Heart right ventricle (tissue), 16 donors: ENCODE measurements around the gene INPP5D. TPM values are rescaled to one million over a fixed set of nuclear protein-coding genes. Genes with fewer than 3 reads are reported as not detected.

Source experiments
- ATAC-seq, 8 donors: fragments of 200-7000 bp; cut with Tn5 transposase; one replicate each; pipeline ENCODE4 v1.9.1; 2020; ENCODE audit warnings: mild to moderate bottlenecking in 8 of 8, moderate library complexity in 8 of 8, moderate number of reproducible peaks in 1 of 8
- DNase-seq, 2 donors: peaks; one replicate each; pipeline ENCODE4 v3.0.0-alpha.2; 2020
- H3K27ac ChIP-seq, 10 donors: fragments of 200-600 bp; sonication (generic) in 2 of 10; one replicate each; pipeline versions ENCODE4 v1.5.0 to v1.8.0; 2020 to 2022; ENCODE audit warnings: mild to moderate bottlenecking in 3 of 10
- H3K27me3 ChIP-seq, 7 donors: fragments of 200-600 bp; one replicate each; pipeline ENCODE4 v1.8.0; 2021 to 2022; ENCODE audit warnings: mild to moderate bottlenecking in 2 of 7
- H3K36me3 ChIP-seq, 9 donors: fragments of 200-600 bp; sonication (generic) in 1 of 9; one replicate each; pipeline versions ENCODE4 v1.5.0 to v1.8.0; 2020 to 2022; ENCODE audit warnings: mild to moderate bottlenecking in 2 of 9
- H3K4me1 ChIP-seq, 9 donors: fragments of 200-600 bp; sonication (generic) in 1 of 9; one replicate each; pipeline versions ENCODE4 v1.5.0 to v1.8.0; 2020 to 2022; ENCODE audit warnings: mild to moderate bottlenecking in 4 of 9
- H3K4me3 ChIP-seq, 10 donors: fragments of 200-600 bp; sonication (generic) in 2 of 10; one replicate each; pipeline versions ENCODE4 v1.5.0 to v1.8.0; 2020 to 2022; ENCODE audit warnings: mild to moderate bottlenecking in 7 of 10, moderate library complexity in 2 of 10
- H3K9me3 ChIP-seq, 11 donors: fragments of 200-600 bp in 10 of 11; sonication (generic) in 2 of 11; one replicate each; pipeline versions ENCODE4 v1.5.0 to v1.8.0; 2013 to 2022; ENCODE audit warnings: mild to moderate bottlenecking in 2 of 11, control low read depth in 1 of 11, moderate library complexity in 1 of 11
- CTCF ChIP-seq, 9 donors: fragments of 200-600 bp; sonication (generic) in 2 of 9; IDR thresholded peaks; one replicate each; pipeline versions ENCODE4 v1.5.0 to v1.8.0; 2021 to 2022; ENCODE audit warnings: antibody characterized with exemption in 9 of 9, mild to moderate bottlenecking in 5 of 9, moderate library complexity in 1 of 9
- WGBS, 2 donors: extraction: QIAGEN DNeasy Blood & Tissue Kit; methylation state at CpG; one replicate each; pipeline ENCODE4 v1.1.7; 2013; ENCODE audit warnings: inconsistent platforms in 1 of 2; 5-methylcytosine and 5-hydroxymethylcytosine counted together
- intact Hi-C, 10 donors: fragments of 100-400 bp; cut with DNase I; formaldehyde crosslinking; loops; one replicate each; pipeline versions ENCODE4 v1.11.1 to v1.14.2; 2022
- polyA plus RNA-seq, 2 donors: library from polyadenylated mRNA; stranded (reverse); fragments of 200-250 nt; gene quantifications; one replicate each; pipeline ENCODE4 v1.2.3, GENCODE V29; 2013
- total RNA-seq, 10 donors: library from RNA; stranded (reverse); fragmentation: NEBNext Ultra II Directional in 3 of 10; extraction: Animal tissue kit (Norgen Biotek cat#: 25700) in 3 of 10; gene quantifications; one replicate each; pipeline versions ENCODE4 v1.2.1 to v1.2.4, GENCODE V29; 2021 to 2023
- donor health status: Arrhythmogenic right ventricular cardiomyopathy.
- donor health status: ischemic (EF 13 %, LVEDD 7.1; RV severe dilation, severe dysfunction).
- donor health status: healthy with polysubstance abuse.
- donor health status: DM: no; HTN: yes; CAD: no.
- donor health status: DM: no; HTN: no; CAD: no.
- donor health status: ischemic (EF 25% LVEDD 6.9; RV normal size, moderate dysfunction).
- donor health status: ischemic (EF 25% LVEDD 5.7; RV mildly dilated, moderate dysfunction).
- donor health status: healthy.
- donor health status: DM: yes; HTN: yes; CAD: no.
- donor health status: Ischemic cardiomyopathy.
- donor health status: ischemic (EF 35%, LVEDD 5.7; RV mildly dilated, moderate dysfunction).
- donor health status: nonischemic (EF 11% LVEDD 7.7; RV severe dilation, severe dysfunction).
- donor health status: DM: yes; HTN: yes; CAD: no.
- donor health status: PGD.
- donor health status: ischemic (EF 29% LVEDD 5.4; RV normal size, mild dysfunction).
- donor health status: nonischemic (EF 23%, LVEDD 6.1; RV moderate dilation, normal function).

The INPP5D gene
- total and polyA plus RNA-seq, 12 donors = 2.9 to 17.2 (median 5.7) TPM

GRCh38 chr2:233105930-233106329, 45.8 kb downstream of the INPP5D start:
- H3K27me3 ChIP-seq = peaks cover 0 to 12% (median 0%) of the 10 kb centered on the region in 7 donors
- H3K36me3 ChIP-seq = no peaks in the 10 kb centered on the region
- no peak for DNase-seq
- no peak for ATAC-seq
- no peak for TF ChIP-seq CTCF (IDR thresholded peaks at IDR 0.05)
- intact Hi-C loops = no loop called here
- peaks cover 0 to 9% (median 0%) of the 10 kb centered on the region in 11 donors for H3K9me3 ChIP-seq
- H3K4me3 ChIP-seq = no peak overlapping the region
- 94 to 96% methylated on average over 4 of the region's 4 CpGs for WGBS, 2 donors
- peaks cover 0 to 12% (median 0%) of the 10 kb centered on the region in 9 donors for H3K4me1 ChIP-seq
- no peak overlapping the region for H3K27ac ChIP-seq

- WGBS, 2 donors = 95 to 100% methylated on average over 1 of the region's 1 CpG
- no peak overlapping the region for H3K27ac ChIP-seq
- DNase-seq (no peak), ATAC-seq (no peak)
- intact Hi-C loops = no loop called here
- no peaks in the 10 kb centered on the region for H3K36me3 ChIP-seq
- H3K4me1 ChIP-seq = peaks cover 0 to 9% (median 0%) of the 10 kb centered on the region in 9 donors
- no peak overlapping the region for H3K4me3 ChIP-seq
- TF ChIP-seq CTCF (IDR thresholded peaks at IDR 0.05) = no peak
- peaks cover 0 to 12% (median 0%) of the 10 kb centered on the region in 7 donors for H3K27me3 ChIP-seq
- H3K9me3 ChIP-seq = peaks cover 0 to 9% (median 0%) of the 10 kb centered on the region in 11 donors
Measured at GRCh38 chr2:233107011-233107410, 46.9 kb downstream of the INPP5D start.

GRCh38 chr2:233107831-233108300, 47.7 kb downstream of the INPP5D start:
- H3K36me3 ChIP-seq = no peaks in the 10 kb centered on the region
- DNase-seq (no peak), ATAC-seq (peak in 1 of 8 donors; percentile 27)
- H3K27ac ChIP-seq = no peak overlapping the region
- TF ChIP-seq CTCF (IDR thresholded peaks at IDR 0.05) = no peak
- peaks cover 0 to 11% (median 0%) of the 10 kb centered on the region in 9 donors for H3K4me1 ChIP-seq
- H3K9me3 ChIP-seq = peaks cover 0 to 9% (median 0%) of the 10 kb centered on the region in 11 donors
- no peak overlapping the region for H3K4me3 ChIP-seq
- peaks cover 0 to 12% (median 0%) of the 10 kb centered on the region in 7 donors for H3K27me3 ChIP-seq
- intact Hi-C loops = no loop called here
- WGBS, 2 donors = 75 to 79% methylated on average over 12 of the region's 12 CpGs

DNA sequence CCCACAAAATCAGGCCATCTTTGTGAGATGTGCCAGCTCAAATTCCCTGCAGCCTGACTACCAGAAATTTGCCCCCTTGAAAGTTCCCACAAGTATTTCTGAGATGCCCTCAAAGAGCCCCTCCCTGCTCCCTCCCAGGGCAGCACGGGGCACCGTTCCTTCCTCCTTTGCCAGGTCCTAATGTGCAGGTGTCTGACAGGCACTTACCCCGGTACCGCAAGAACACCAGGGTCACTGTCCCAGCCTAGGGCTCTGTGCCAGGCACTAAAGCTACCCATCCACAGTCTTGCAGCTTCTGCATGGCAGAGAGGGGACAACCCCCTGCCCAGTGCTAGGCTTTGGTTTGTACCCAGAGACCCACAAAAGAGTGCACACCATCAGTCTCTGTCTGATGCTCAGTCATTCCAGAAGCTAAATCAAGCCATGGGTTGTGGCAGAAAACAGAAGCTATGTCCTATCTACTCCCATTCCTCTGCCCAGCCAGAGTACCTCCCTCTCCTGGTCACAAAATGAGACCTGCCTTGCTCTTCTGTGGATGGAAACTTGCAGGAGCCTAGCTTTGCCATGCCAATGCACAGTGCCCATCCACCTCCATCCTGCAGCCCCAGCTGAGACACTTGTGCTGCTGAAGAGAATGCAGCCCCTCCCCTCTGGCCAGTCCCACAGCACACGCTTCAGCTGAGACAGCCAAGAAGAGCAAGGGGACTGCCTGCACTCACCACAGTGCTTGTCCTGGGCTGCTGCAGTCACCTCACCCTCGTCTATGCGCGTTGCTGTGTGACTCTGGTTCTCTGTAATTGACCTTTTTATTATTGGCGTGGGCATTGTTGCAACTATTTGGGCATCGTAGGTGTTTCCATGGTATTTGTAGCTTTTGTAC, 48.7 kb downstream of the INPP5D start:
- H3K4me3 ChIP-seq = no peak overlapping the region
- peaks cover 0 to 12% (median 0%) of the 10 kb centered on the region in 7 donors for H3K27me3 ChIP-seq
- peaks cover 0 to 15% (median 0%) of the 10 kb centered on the region in 9 donors for H3K4me1 ChIP-seq
- intact Hi-C loops = no loop called here
- H3K27ac ChIP-seq = no peak overlapping the region
- peaks cover 0 to 9% (median 0%) of the 10 kb centered on the region in 11 donors for H3K9me3 ChIP-seq
- WGBS, 2 donors = 70 to 71% methylated on average over 10 of the region's 10 CpGs
- ATAC-seq = peak in 1 of 8 donors; percentile 21
- DNase-seq = no peak
- TF ChIP-seq CTCF (IDR thresholded peaks at IDR 0.05) = no peak
- no peaks in the 10 kb centered on the region for H3K36me3 ChIP-seq
